Measurements from ENCODE around the gene NLRC5.

GRCh38 chr16:56975714-56976113, 13.6 kb upstream of the NLRC5 start:
- TF ChIP-seq, protein P1, sequence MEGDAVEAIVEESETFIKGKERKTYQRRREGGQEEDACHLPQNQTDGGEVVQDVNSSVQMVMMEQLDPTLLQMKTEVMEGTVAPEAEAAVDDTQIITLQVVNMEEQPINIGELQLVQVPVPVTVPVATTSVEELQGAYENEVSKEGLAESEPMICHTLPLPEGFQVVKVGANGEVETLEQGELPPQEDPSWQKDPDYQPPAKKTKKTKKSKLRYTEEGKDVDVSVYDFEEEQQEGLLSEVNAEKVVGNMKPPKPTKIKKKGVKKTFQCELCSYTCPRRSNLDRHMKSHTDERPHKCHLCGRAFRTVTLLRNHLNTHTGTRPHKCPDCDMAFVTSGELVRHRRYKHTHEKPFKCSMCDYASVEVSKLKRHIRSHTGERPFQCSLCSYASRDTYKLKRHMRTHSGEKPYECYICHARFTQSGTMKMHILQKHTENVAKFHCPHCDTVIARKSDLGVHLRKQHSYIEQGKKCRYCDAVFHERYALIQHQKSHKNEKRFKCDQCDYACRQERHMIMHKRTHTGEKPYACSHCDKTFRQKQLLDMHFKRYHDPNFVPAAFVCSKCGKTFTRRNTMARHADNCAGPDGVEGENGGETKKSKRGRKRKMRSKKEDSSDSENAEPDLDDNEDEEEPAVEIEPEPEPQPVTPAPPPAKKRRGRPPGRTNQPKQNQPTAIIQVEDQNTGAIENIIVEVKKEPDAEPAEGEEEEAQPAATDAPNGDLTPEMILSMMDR (IDR thresholded peaks at IDR 0.05) = no peak
- TF ChIP-seq POLR2A (IDR thresholded peaks at IDR 0.05; ENCODE audit: low read depth) (no peak), EP300 (IDR thresholded peaks at IDR 0.05) (no peak)

Measured in esophagus muscularis mucosa (tissue), 4 donors.